Mucosa of descending colon (tissue), 3 donors: Measurements from ENCODE around the gene CACNA1D. TPM values are rescaled to one million over a fixed set of nuclear protein-coding genes. Genes with fewer than 3 reads are reported as not detected.
A peak's percentile ranks its signal among the peaks of the same experiment; 100 is the strongest.

Experiments
- ATAC-seq: fragments of 200-7000 bp; cut with Tn5 transposase; one replicate; pipeline ENCODE4 v1.9.1; 2020; ENCODE audit warnings: mild to moderate bottlenecking, moderate library complexity
- DNase-seq, 3 donors: peaks; one replicate each; pipeline ENCODE4 v3.0.0-alpha.2; 2020
- H3K36me3 ChIP-seq: fragments of 200-600 bp; one replicate; pipeline ENCODE4 v1.8.0; 2021; ENCODE audit warnings: low read depth, mild to moderate bottlenecking
- H3K4me1 ChIP-seq: fragments of 200-600 bp; one replicate; pipeline ENCODE4 v1.8.0; 2021; ENCODE audit warnings: low read depth, mild to moderate bottlenecking
- H3K4me3 ChIP-seq: fragments of 200-600 bp; one replicate; pipeline ENCODE4 v1.8.0; 2021; ENCODE audit warnings: mild to moderate bottlenecking
- H3K9me3 ChIP-seq: fragments of 200-600 bp; one replicate; pipeline ENCODE4 v1.8.0; 2021; ENCODE audit warnings: mild to moderate bottlenecking
- CTCF ChIP-seq: fragments of 200-600 bp; IDR thresholded peaks from one replicate; pipeline ENCODE4 v1.8.0; 2022; ENCODE audit warnings: antibody characterized with exemption, mild to moderate bottlenecking
- intact Hi-C, 2 donors: fragments of 100-400 bp; cut with DNase I in 1 of 2; cut with micrococcal nuclease in 1 of 2; formaldehyde crosslinking; loops; one replicate each; pipeline versions ENCODE4 v1.11.0 to v1.11.1; 2022; cut with DNase I, micrococcal nuclease
- total RNA-seq, 3 donors: library from RNA; stranded (reverse); fragmentation: NEBNext Ultra II Directional in 2 of 3; extraction: Animal tissue kit (Norgen Biotek cat#: 25700) in 2 of 3; gene quantifications; one replicate each; pipeline versions ENCODE4 v1.2.1 to v1.2.4, GENCODE V29; 2021 to 2023
- donor health status: DM: no; HTN: no; CAD: no; lungs with moderate emphysema.
- donor health status: DM: no; HTN: no; CAD: no.
- donor health status: DM: no; HTN: yes; CAD: no.

CACNA1D gene
- total RNA-seq, 3 donors from 2014 or later, result 13.8 to 38.1 (median 22.2) TPM

GRCh38 chr3:53834429-53835095, 340.2 kb downstream of the CACNA1D start:
- H3K4me1 ChIP-seq, result no peaks in the 10 kb centered on the region
- no peak overlapping the region for H3K4me3 ChIP-seq
- DNase-seq (no peak), ATAC-seq (no peak)
- H3K9me3 ChIP-seq, result no peaks in the 10 kb centered on the region
- no peaks in the 10 kb centered on the region for H3K36me3 ChIP-seq
- intact Hi-C loops, result no loop called here
- no peak for TF ChIP-seq CTCF

DNA sequence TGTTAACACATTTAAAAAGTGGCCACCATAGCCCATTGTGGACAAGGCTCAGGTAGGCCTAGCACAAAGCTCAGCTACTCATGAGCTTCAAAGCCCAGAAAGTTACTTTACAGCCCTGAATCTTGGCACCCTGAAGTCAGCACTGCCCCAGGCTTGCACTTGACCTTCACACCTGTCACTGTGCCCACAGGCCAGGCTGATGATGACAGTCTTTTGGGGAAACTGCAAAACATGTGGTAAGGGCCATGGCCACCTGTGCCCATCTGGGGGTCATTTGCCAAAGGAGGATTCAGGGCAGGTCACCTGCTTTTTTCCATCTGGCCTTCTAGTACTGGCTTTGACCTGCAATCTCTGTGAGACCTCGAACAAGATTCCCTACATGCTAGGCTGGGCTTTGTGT, 340.8 kb downstream of the CACNA1D start:
- TF ChIP-seq CTCF, result no peak
- Histone ChIP-seq H3K36me3 (no peaks in the 10 kb centered on the region), H3K4me1 (no peaks in the 10 kb centered on the region), H3K4me3 (no peak overlapping the region), H3K9me3 (no peaks in the 10 kb centered on the region)
- intact Hi-C loops, result no loop called here
- no peak for ATAC-seq
- no peak for DNase-seq

DNA sequence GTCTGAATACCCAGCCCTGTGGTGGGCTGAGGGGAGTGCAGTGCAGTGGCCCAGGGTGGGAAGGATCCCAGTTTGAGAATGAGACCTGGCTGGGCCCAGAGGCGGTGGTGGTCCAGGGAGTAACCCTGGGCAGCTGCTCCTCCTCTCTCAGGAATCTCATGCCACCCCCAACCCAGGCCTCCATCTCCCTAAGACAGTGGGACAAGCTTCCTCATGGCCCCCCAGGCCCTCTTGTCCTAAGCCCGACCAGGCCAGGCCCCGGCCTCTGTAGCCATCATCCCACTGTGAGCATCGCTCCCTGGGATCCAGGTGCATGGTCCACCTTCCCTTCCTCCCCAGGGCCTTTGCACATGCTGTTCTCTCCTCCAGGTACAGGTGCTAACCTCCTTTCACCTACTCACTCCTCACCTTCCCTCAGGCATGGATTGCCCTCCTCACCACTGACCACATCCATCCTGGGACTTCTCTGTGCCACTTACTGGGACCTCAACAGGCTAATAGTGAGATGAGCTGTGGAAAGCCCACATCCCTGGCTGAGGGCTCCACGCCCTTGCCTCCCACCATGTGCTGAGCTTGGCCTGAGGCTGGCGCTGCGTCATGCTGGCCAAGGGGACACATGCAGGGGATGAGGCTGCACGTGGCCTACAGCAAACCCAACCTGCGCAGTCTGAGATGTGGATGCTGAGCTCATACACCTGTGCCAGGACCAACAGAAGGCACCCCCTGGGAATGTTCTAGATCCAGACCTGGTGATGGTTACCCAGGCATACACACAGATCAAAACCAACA, 341.9 kb downstream of the CACNA1D start:
- intact Hi-C loops, result no loop called here
- no peak for TF ChIP-seq CTCF
- DNase-seq (no peak), ATAC-seq (no peak)
- no peak overlapping the region for H3K4me3 ChIP-seq
- no peaks in the 10 kb centered on the region for H3K9me3 ChIP-seq
- H3K36me3 ChIP-seq, result no peaks in the 10 kb centered on the region
- H3K4me1 ChIP-seq, result no peaks in the 10 kb centered on the region

- intact Hi-C loops, result no loop called here
- ATAC-seq, result no peak
- Histone ChIP-seq H3K4me1 (peaks cover 4% of the 10 kb centered on the region), H3K4me3 (no peak overlapping the region), H3K9me3 (no peaks in the 10 kb centered on the region), H3K36me3 (no peaks in the 10 kb centered on the region)
- TF ChIP-seq CTCF, result no peak
- DNase-seq, result no peak
Observed at GRCh38 chr3:53837331-53837730, 342.9 kb downstream of the CACNA1D start.

DNA sequence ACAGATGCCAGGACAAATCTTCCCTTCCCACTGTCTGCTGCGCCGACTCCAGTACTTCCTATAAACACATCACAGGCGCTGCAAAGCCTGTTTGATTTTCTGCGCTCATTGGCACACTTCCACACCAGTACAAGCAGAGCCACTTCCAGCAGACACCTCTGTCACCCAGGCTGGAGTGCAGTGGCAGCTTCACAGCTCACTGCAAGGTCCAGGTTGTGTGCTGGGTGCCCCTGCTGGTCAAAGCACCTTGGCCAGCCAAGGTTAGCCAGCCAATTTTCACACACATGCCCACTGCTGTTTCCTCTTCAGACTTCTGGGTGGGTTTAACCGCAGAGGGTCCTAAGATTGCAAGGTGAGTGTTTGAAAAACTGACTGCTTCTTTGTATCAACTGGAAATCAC, 346.9 kb downstream of the CACNA1D start:
- peak in 2 of 3 donors; percentile 64 to 68 for DNase-seq
- intact Hi-C loops, result no loop called here
- Histone ChIP-seq H3K36me3 (no peaks in the 10 kb centered on the region), H3K4me1 (peaks cover 26% of the 10 kb centered on the region), H3K4me3 (no peak overlapping the region), H3K9me3 (no peaks in the 10 kb centered on the region)
- no peak for TF ChIP-seq CTCF
- peak; percentile 23 for ATAC-seq
